Panc1 (cell line): ENCODE measurements around the gene OR6J1. TPM values are rescaled to one million over a fixed set of nuclear protein-coding genes. Genes with fewer than 3 reads are reported as not detected.
"Not testable (repeated sequence)": the region's sequence is repeated elsewhere in the genome, so short reads cannot be mapped to it uniquely, and the experiment has no call there.

Source experiments
- ATAC-seq: fragments of 200-7000 bp; cut with Tn5 transposase; 2 replicates; pipeline ENCODE4 v1.9.1; 2020; ENCODE audit warnings: mild to moderate bottlenecking, moderate library complexity
- BruUV-seq: library from RNA; stranded (reverse); fragments of 400-500 nt; replicated peaks from 2 replicates; lab custom pipeline; 2021; lab: Mats Ljungman, UMichigan
- CTCF ChIA-PET: fragments of 300-600 bp; sonication (Branson Sonifier 250); formaldehyde crosslinking; loops from one replicate; lab custom pipeline; 2022; ENCODE audit warnings: antibody characterized with exemption; lab: Charles Lee
- POLR2A ChIA-PET: fragments of 300-600 bp; sonication (Branson Sonifier 250); formaldehyde crosslinking; loops from one replicate; lab custom pipeline; 2022; ENCODE audit warnings: antibody characterized with exemption; lab: Charles Lee
- DNase-seq: peaks from one replicate; pipeline ENCODE4 v3.0.0-alpha.2; 2010; ENCODE audit warnings: low read depth, low spot score
- H3K27ac ChIP-seq: 2 replicates; pipeline ENCODE4 v1.5.1; 2011; ENCODE audit warnings: mild to moderate bottlenecking, low read length, inconsistent platforms
- H3K27me3 ChIP-seq: fragments of 200-500 bp; sonication (Bioruptor generic); 2 replicates; pipeline ENCODE4 v1.6.0; 2014; ENCODE audit warnings: low read length, inconsistent platforms; ENCODE audit not compliant: control insufficient read depth, insufficient read depth
- H3K36me3 ChIP-seq: fragments of 200-500 bp; sonication (Bioruptor generic); 2 replicates; pipeline ENCODE4 v1.5.1; 2014; ENCODE audit warnings: inconsistent platforms, mild to moderate bottlenecking, low read length, moderate library complexity; ENCODE audit not compliant: control insufficient read depth, insufficient read depth
- H3K4me1 ChIP-seq: 2 replicates; pipeline ENCODE4 v1.5.1; 2011; ENCODE audit warnings: inconsistent platforms, mild to moderate bottlenecking, low read length, moderate library complexity; ENCODE audit not compliant: control insufficient read depth, insufficient read depth
- H3K4me3 ChIP-seq, 2 experiments: 2 replicates each; pipeline ENCODE4 v1.5.1; 2011 to 2012; ENCODE audit warnings: low read depth in 2 of 2, low read length in 2 of 2, mild to moderate bottlenecking in 2 of 2, inconsistent platforms in 1 of 2, moderate library complexity in 1 of 2
- H3K9me3 ChIP-seq: fragments of 200-500 bp; sonication (Bioruptor generic); 2 replicates; pipeline ENCODE4 v1.5.1; 2014; ENCODE audit warnings: low read depth, mild to moderate bottlenecking, inconsistent platforms, low read length, moderate library complexity; ENCODE audit not compliant: control insufficient read depth, insufficient read depth
- CTCF ChIP-seq: fragments of 450-650 bp; IDR thresholded peaks from 2 replicates; pipeline ENCODE4 v1.5.1; 2017; ENCODE audit warnings: mild to moderate bottlenecking
- POLR2AphosphoS5 ChIP-seq: IDR thresholded peaks from 2 replicates; pipeline ENCODE4 v1.6.1; 2012; ENCODE audit warnings: mild to moderate bottlenecking, low read depth, low read length, moderate library complexity
- REST ChIP-seq, 2 experiments: IDR thresholded peaks; 2 replicates each; pipeline ENCODE4 v1.6.1; 2011 to 2012; ENCODE audit warnings: low read depth in 2 of 2, control low read depth in 1 of 2, low read length in 1 of 2, mild to moderate bottlenecking in 1 of 2, moderate library complexity in 1 of 2; ENCODE audit not compliant: insufficient read depth in 1 of 2
- SIN3A ChIP-seq: IDR thresholded peaks from 2 replicates; pipeline ENCODE4 v1.6.1; 2012; ENCODE audit warnings: low read depth, mild to moderate bottlenecking, low read length, moderate library complexity, borderline replicate concordance; ENCODE audit not compliant: insufficient read depth
- TCF7L2 ChIP-seq: IDR thresholded peaks from 2 replicates; pipeline ENCODE4 v1.6.1; 2011; ENCODE audit warnings: mild to moderate bottlenecking, low read depth, low read length, inconsistent platforms
- in situ Hi-C: cut with HindIII; loops from 2 replicates; pipeline ENCODE4 v1.10.0; 2016; ENCODE audit warnings: low sequenced_read_pairs, low pct_unique_long_range_greater_than_20kb
- intact Hi-C: fragments of 100-400 bp; cut with micrococcal nuclease; formaldehyde crosslinking; loops from one replicate; pipeline ENCODE4 v1.10.0; 2022; ENCODE audit not compliant: unreplicated experiment
- total RNA-seq: library from RNA; stranded (reverse); gene quantifications from one replicate; pipeline ENCODE4 v1.2.1, GENCODE V29; 2021; ENCODE audit not compliant: unreplicated experiment

Gene OR6J1
- total RNA-seq, 1 experiment from 2014 or later, result not detected

GRCh38 chr14:22641846-22642245 lies 2.3 kb downstream of the OR6J1 start:
- ChIA-PET CTCF (no interaction called here), POLR2A (no interaction called here)
- no peak for TF ChIP-seq REST (IDR thresholded peaks at IDR 0.05; ENCODE audit: insufficient read depth in 1 of 2, low read depth in 2 of 2, low read length in 1 of 2)
- TF ChIP-seq CTCF, result no peak
- Histone ChIP-seq H3K27me3 (no peaks in the 10 kb centered on the region), H3K9me3 (no peaks in the 10 kb centered on the region), H3K4me1 (no peaks in the 10 kb centered on the region), H3K36me3 (no peaks in the 10 kb centered on the region), H3K4me3 (no peak overlapping the region), H3K27ac (no peak overlapping the region)
- ATAC-seq (no peak), DNase-seq (no peak)
- in situ Hi-C loops, result no loop called here
- intact Hi-C loops, result no loop called here
- no TSS peak for BruUV-seq

GRCh38 chr14:22640192-22640591 lies 4.0 kb downstream of the OR6J1 start:
- no peak for TF ChIP-seq REST (IDR thresholded peaks at IDR 0.05; ENCODE audit: insufficient read depth in 1 of 2, low read depth in 2 of 2, low read length in 1 of 2)
- no peak for TF ChIP-seq CTCF
- TF ChIP-seq POLR2AphosphoS5, result no peak
- TF ChIP-seq SIN3A, result no peak
- TF ChIP-seq TCF7L2, result no peak
- H3K4me3 ChIP-seq, result no peak overlapping the region
- H3K27ac ChIP-seq, result no peak overlapping the region
- CTCF ChIA-PET, result no interaction called here
- no peak for ATAC-seq
- in situ Hi-C loops (no loop called here), intact Hi-C loops (no loop called here)
- H3K4me1 ChIP-seq, result no peaks in the 10 kb centered on the region
- no peaks in the 10 kb centered on the region for H3K36me3 ChIP-seq
- no peaks in the 10 kb centered on the region for H3K9me3 ChIP-seq
- H3K27me3 ChIP-seq, result no peaks in the 10 kb centered on the region
- POLR2A ChIA-PET, result no interaction called here
- BruUV-seq, result no TSS peak
- DNase-seq, result no peak

- H3K4me1 ChIP-seq, H3K9me3 ChIP-seq, ATAC-seq, in situ Hi-C loops, DNase-seq, H3K27me3 ChIP-seq, H3K27ac ChIP-seq, H3K4me3 ChIP-seq, intact Hi-C loops, H3K36me3 ChIP-seq, BruUV-seq, POLR2A ChIA-PET, CTCF ChIA-PET: not testable (repeated sequence)
Observed at GRCh38 chr14:22635980-22636379, 8.2 kb downstream of the OR6J1 start.
